Motor neuron (in vitro differentiated cells): ENCODE results near the gene PCCA. TPM values are rescaled to one million over a fixed set of nuclear protein-coding genes. Genes with fewer than 3 reads are reported as not detected.

Experiments used
- ATAC-seq, 8 experiments: fragments of 200-7000 bp; cut with Tn5 transposase; replicated peaks in 6 of 8; 2 replicates each; pipeline ENCODE4 v1.8.0; 2021; ENCODE audit warnings: mild to moderate bottlenecking in 8 of 8, moderate library complexity in 8 of 8
- H3K27ac ChIP-seq, 2 donors: fragments of 250-450 bp; sonication (Bioruptor Pico); 2 replicates each; pipeline ENCODE4 v1.9.0; 2021; ENCODE audit warnings: antibody characterized with exemption in 2 of 2, mild to moderate bottlenecking in 2 of 2, moderate library complexity in 1 of 2
- H3K4me1 ChIP-seq, 2 donors: fragments of 250-450 bp; sonication (Bioruptor Pico); replicated peaks in 1 of 2; 2 replicates each; pipeline ENCODE4 v1.6.1; 2021; ENCODE audit warnings: antibody characterized with exemption in 2 of 2, mild to moderate bottlenecking in 2 of 2, moderate library complexity in 1 of 2
- H3K4me3 ChIP-seq, 5 donors: fragments of 250-450 bp; sonication (Bioruptor Pico); 2 replicates each; pipeline ENCODE4 v1.9.0; 2021; ENCODE audit warnings: antibody characterized with exemption in 5 of 5, mild to moderate bottlenecking in 5 of 5, moderate library complexity in 4 of 5
- WGBS, 10 experiments: fragments of 450-650 bp; shearing (Covaris generic); methylation state at CpG; one replicate each; pipeline ENCODE4 v1.0.0; 2022; 5-methylcytosine and 5-hydroxymethylcytosine counted together
- in situ Hi-C, 9 experiments: fragments of 400-800 bp; cut with MboI; loops; one replicate each; pipeline ENCODE4 v1.15.0; 2021; ENCODE audit warnings: low sequenced_read_pairs in 9 of 9, low pct_unique_long_range_greater_than_20kb in 2 of 9; ENCODE audit not compliant: unreplicated experiment in 9 of 9
- total RNA-seq, 8 experiments: library from RNA; unstranded; fragments of 300-600 nt; gene quantifications; 2 replicates each; pipeline versions ENCODE4 v1.2.3 to v1.2.4, GENCODE V29; 2022

The PCCA gene, protein sequence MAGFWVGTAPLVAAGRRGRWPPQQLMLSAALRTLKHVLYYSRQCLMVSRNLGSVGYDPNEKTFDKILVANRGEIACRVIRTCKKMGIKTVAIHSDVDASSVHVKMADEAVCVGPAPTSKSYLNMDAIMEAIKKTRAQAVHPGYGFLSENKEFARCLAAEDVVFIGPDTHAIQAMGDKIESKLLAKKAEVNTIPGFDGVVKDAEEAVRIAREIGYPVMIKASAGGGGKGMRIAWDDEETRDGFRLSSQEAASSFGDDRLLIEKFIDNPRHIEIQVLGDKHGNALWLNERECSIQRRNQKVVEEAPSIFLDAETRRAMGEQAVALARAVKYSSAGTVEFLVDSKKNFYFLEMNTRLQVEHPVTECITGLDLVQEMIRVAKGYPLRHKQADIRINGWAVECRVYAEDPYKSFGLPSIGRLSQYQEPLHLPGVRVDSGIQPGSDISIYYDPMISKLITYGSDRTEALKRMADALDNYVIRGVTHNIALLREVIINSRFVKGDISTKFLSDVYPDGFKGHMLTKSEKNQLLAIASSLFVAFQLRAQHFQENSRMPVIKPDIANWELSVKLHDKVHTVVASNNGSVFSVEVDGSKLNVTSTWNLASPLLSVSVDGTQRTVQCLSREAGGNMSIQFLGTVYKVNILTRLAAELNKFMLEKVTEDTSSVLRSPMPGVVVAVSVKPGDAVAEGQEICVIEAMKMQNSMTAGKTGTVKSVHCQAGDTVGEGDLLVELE
- total RNA-seq = 10 to 100 TPM; 19.1 to 98.3 (median 50.9) TPM

DNA sequence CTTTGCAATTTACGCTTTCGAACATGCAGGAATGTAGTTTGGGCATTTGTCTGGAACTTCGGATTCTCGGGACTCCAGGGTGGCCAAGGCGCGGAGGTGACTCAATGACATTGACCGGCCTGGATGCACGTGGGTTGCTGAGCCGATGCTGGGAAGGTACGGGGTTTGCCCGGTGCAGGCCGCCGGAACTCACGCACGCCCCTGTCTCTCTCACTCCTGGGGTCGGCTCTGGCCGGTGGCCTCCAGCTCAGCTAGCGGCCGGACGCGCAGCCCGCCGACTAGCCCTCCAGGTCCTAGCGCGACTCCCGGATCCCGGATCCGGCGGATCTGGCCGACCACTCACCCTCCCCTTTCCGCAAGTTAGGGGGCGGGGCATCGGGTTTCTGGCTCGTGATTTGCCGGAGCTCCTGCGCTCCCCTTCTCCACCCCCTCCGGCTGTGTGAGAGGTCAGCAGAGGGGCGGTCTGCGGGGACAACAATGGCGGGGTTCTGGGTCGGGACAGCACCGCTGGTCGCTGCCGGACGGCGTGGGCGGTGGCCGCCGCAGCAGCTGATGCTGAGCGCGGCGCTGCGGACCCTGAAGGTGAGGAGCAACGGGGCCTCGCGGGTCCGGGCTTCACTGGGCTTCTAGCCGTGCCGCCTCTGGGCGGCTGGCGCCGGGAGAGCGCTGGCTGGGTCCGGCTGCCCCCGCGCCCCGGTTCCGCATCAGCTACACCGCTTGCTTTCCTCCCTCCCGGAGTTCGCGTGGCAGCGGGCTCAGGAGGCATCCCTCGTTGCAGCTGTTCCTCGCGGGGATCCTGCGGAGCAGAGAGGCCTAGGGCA lies at the start of gene PCCA:
Gene PCCA, plus strand, starts transcription at position 450 of the 821 bp plus-strand sequence. Its CDS starts 28 bp downstream, at position 478.
- in situ Hi-C loops = no loop called here
- H3K27ac ChIP-seq = peak within 1 kb of the TSS; percentile 77 to 85
- H3K4me1 ChIP-seq = peaks cover 7 to 14% of the 10 kb centered on the region in 2 donors
- peak; percentile 93 to 97 (median 94) for ATAC-seq
- H3K4me3 ChIP-seq = peak within 1 kb of the TSS; percentile 55 to 89 (median 78)
- WGBS, 10 experiments = 0 to 10% (median 1%) methylated on average over 1 to 29 of the region's 77 CpGs; no CpG with 5 or more reads in 1 of the 10 experiments

GRCh38 chr13:100039740-100040139 lies 49.2 kb upstream of the PCCA start:
- Histone ChIP-seq H3K27ac (no peak overlapping the region), H3K4me3 (no peak overlapping the region), H3K4me1 (no peaks in the 10 kb centered on the region)
- ATAC-seq = peak in 2 of 8 experiments; percentile 18 to 44
- in situ Hi-C loops = no loop called here
- 0 to 73% (median 42%) methylated on average over 1 to 4 of the region's 4 CpGs for whole genome bisulfite sequencing, 10 experiments

GRCh38 chr13:100040196-100040595 lies 48.7 kb upstream of the PCCA start:
- WGBS, 10 experiments = 0 to 64% (median 38%) methylated on average over 1 to 3 of the region's 3 CpGs
- H3K4me3 ChIP-seq = no peak overlapping the region
- H3K27ac ChIP-seq = no peak overlapping the region
- in situ Hi-C loops = no loop called here
- no peaks in the 10 kb centered on the region for H3K4me1 ChIP-seq
- peak in 3 of 8 experiments; percentile 43 to 45 (median 43) for ATAC-seq

GRCh38 chr13:100044936-100045335 lies 44.0 kb upstream of the PCCA start:
- H3K4me3 ChIP-seq = no peak overlapping the region
- no peaks in the 10 kb centered on the region for H3K4me1 ChIP-seq
- in situ Hi-C loops = no loop called here
- H3K27ac ChIP-seq = no peak overlapping the region
- 83 to 100% (median 100%) methylated on average over 1 to 2 of the region's 3 CpGs; no CpG with 5 or more reads in 5 of the 10 experiments for WGBS, 10 experiments
- ATAC-seq = no peak

DNA sequence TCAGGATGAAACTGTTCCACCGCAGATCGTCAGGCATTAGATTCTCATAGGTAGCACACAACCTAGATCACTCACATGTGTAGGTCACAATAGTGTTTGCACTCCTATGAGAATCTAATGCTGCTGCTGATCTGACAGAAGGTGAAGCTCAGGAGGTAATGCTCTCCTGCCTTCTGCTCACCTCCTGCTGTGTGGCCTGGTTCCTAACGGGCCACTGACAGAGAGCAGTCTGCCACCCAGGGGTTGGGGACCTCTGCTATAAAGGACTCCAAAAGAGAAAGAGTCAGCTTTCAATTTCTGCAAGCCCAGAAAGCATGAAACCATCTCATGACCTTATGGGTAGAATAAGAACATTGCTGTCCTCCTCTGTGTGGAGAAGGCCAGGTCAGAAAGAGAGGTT lies 43.5 kb upstream of the PCCA start:
- ATAC-seq = no peak
- Histone ChIP-seq H3K4me3 (no peak overlapping the region), H3K4me1 (no peaks in the 10 kb centered on the region), H3K27ac (no peak overlapping the region)
- no CpG with 5 or more reads among the region's 3 CpGs for WGBS, 10 experiments
- in situ Hi-C loops = no loop called here

DNA sequence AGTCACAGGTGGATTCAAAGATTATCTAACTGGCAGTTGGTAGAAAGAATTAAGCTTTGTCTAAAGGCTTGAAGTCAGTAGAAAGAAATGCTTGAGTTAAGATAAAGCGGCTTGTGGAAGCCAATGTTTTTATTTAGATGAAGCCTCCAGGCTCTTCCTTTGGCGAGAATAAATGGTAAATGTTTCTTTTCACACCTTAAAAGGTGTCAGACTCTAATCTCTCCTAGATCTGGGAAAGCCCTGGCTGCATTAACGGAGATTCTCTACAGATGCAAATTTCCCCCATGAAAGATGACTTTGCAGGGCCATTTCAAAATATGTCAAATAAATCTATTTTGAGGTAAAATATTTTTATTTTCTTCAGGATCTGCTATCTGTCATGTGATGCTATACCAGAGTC lies 37.8 kb upstream of the PCCA start:
- WGBS, 10 experiments = 42 to 100% (median 87%) methylated on average over 1 to 3 of the region's 3 CpGs; no CpG with 5 or more reads in 1 of the 10 experiments
- in situ Hi-C loops = loop anchor here in 1 of 9 experiments (25.0 kb wide), 1 partner anchor 461 kb away; no protein-coding TSS in a partner anchor
- Histone ChIP-seq H3K4me1 (no peaks in the 10 kb centered on the region), H3K27ac (no peak overlapping the region), H3K4me3 (no peak overlapping the region)
- no peak for ATAC-seq

GRCh38 chr13:100059827-100060226 lies 29.1 kb upstream of the PCCA start:
- in situ Hi-C loops = loop anchor here in 1 of 9 experiments (25.0 kb wide), 1 partner anchor 452 kb away; no protein-coding TSS in a partner anchor
- Histone ChIP-seq H3K27ac (no peak overlapping the region), H3K4me3 (no peak overlapping the region), H3K4me1 (no peaks in the 10 kb centered on the region)
- no peak for ATAC-seq
- 21 to 100% (median 91%) methylated on average over 1 to 3 of the region's 3 CpGs for WGBS, 10 experiments

GRCh38 chr13:100063333-100063732 lies 25.6 kb upstream of the PCCA start:
- in situ Hi-C loops = loop anchor here in 1 of 9 experiments (25.0 kb wide), 1 partner anchor 449 kb away; no protein-coding TSS in a partner anchor
- Histone ChIP-seq H3K4me1 (no peaks in the 10 kb centered on the region), H3K27ac (no peak overlapping the region), H3K4me3 (no peak overlapping the region)
- 20 to 94% (median 55%) methylated on average over 1 to 6 of the region's 6 CpGs; no CpG with 5 or more reads in 4 of the 10 experiments for WGBS, 10 experiments
- ATAC-seq = no peak

- 16 to 90% (median 78%) methylated on average over 1 to 5 of the region's 5 CpGs; no CpG with 5 or more reads in 1 of the 10 experiments for WGBS, 10 experiments
- Histone ChIP-seq H3K4me3 (no peak overlapping the region), H3K4me1 (no peaks in the 10 kb centered on the region), H3K27ac (no peak overlapping the region)
- ATAC-seq = no peak
- in situ Hi-C loops = loop anchor here in 1 of 9 experiments (25.0 kb wide), 1 partner anchor 448 kb away; no protein-coding TSS in a partner anchor
Observed at GRCh38 chr13:100063906-100064305, 25.0 kb upstream of the PCCA start.

DNA sequence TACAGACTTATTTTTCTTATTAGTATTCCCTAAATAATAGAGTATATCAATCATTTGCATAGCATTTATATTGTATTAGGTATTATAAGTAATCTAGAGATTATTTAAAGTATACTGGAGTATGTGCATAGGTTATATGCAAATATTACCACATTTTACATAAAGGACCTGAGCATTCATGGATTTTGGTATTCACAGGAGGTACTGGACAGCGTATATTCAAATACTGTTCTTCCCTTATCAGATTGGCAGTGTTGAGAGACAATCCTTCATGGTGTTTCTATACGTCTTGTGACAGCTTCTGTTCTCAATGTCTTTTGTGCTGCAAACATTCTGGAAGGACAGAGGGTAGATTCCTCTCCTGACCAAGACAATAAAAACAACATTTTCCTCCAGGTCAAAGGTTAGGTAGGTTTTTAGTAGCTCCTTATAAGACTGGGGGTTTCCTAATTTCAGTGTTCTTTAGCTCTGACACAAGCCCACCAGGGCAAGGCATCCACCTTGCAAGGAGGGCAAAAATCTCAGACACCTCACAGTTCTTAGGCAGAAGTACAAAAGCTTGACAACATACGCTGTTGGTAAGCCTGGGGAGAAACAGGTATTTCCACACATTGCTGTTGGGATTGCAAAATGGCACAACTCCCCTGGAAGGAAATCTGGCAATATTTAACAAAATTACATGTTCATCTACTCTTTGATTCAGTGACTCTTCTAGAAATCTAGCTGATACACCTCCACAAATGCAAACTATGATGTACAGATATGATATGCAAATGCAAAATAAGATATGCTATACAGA lies 20.6 kb upstream of the PCCA start:
- Histone ChIP-seq H3K27ac (no peak overlapping the region), H3K4me3 (no peak overlapping the region), H3K4me1 (no peaks in the 10 kb centered on the region)
- ATAC-seq = peak in 3 of 8 experiments; percentile 18 to 73 (median 52)
- 0 to 100% (median 39%) methylated on average over 1 to 3 of the region's 3 CpGs; no CpG with 5 or more reads in 3 of the 10 experiments for WGBS, 10 experiments
- in situ Hi-C loops = loop anchor here in 1 of 9 experiments (25.0 kb wide), 1 partner anchor 444 kb away; no protein-coding TSS in a partner anchor

DNA sequence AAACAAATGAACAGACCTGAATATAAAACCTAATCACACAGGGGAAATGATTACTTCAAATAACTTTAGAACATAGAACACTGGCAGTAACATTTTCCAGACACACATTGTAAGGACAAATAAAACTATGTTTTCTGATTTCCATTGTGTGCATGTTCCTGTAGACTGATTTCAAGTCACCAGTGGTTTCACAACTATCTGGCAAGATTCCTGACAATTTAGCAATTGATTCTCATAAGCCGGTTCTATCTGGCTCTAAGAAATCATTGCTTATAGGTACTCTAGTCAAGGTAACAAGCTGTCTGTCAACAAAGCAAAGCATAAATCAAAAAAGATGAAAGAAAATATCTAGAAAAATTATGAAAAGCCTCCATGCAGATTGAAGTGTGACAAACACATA lies 19.6 kb upstream of the PCCA start:
- in situ Hi-C loops = loop anchor here in 1 of 9 experiments (25.0 kb wide), 1 partner anchor 443 kb away; no protein-coding TSS in a partner anchor

More for the DNA sequence above, 19.6 kb upstream of the PCCA start:
- H3K4me1 ChIP-seq = no peaks in the 10 kb centered on the region
- WGBS, 10 experiments = 0 to 100% (median 93%) methylated on average over 1 of the region's 1 CpG; no CpG with 5 or more reads in 4 of the 10 experiments
- no peak overlapping the region for H3K4me3 ChIP-seq
- ATAC-seq = peak in 2 of 8 experiments; percentile 44 to 47
- H3K27ac ChIP-seq = no peak overlapping the region
